Neural progenitor cell (in vitro differentiated cells): Measurements from ENCODE around the gene PAX7. TPM values are rescaled to one million over a fixed set of nuclear protein-coding genes. Genes with fewer than 3 reads are reported as not detected.

Experiments used
- DNase-seq: peaks from one replicate; pipeline ENCODE4 v3.0.0-alpha.2; 2016; ENCODE audit warnings: low spot score
- H2AFZ ChIP-seq: fragments of 200-600 bp; sonication (generic); replicated peaks from 2 replicates; pipeline ENCODE4 v1.6.1; 2016; ENCODE audit warnings: antibody characterized with exemption
- H3F3A ChIP-seq: fragments of 200-600 bp; sonication (generic); 2 replicates; pipeline ENCODE4 v1.6.1; 2016; ENCODE audit warnings: antibody characterized with exemption, low read depth
- H3K27ac ChIP-seq: fragments of 200-600 bp; sonication (generic); 2 replicates; pipeline ENCODE4 v1.5.1; 2016; ENCODE audit warnings: mild to moderate bottlenecking
- H3K27me3 ChIP-seq: fragments of 200-600 bp; sonication (generic); 2 replicates; pipeline ENCODE4 v1.6.1; 2016; ENCODE audit warnings: mild to moderate bottlenecking, moderate library complexity
- H3K36me3 ChIP-seq: fragments of 200-600 bp; sonication (generic); 2 replicates; pipeline ENCODE4 v1.5.1; 2016
- H3K4me1 ChIP-seq: fragments of 200-600 bp; sonication (generic); 2 replicates; pipeline ENCODE4 v1.6.1; 2016; ENCODE audit warnings: mixed run types
- H3K4me2 ChIP-seq: fragments of 200-600 bp; sonication (generic); 2 replicates; pipeline ENCODE4 v1.6.1; 2016
- H3K4me3 ChIP-seq: fragments of 200-600 bp; sonication (generic); 2 replicates; pipeline ENCODE4 v1.5.1; 2016
- H3K79me2 ChIP-seq: fragments of 200-600 bp; sonication (generic); 2 replicates; pipeline ENCODE4 v1.6.1; 2016; ENCODE audit warnings: low read depth
- H3K9ac ChIP-seq: fragments of 200-600 bp; sonication (generic); 2 replicates; pipeline ENCODE4 v1.6.1; 2016
- H3K9me3 ChIP-seq: fragments of 200-600 bp; sonication (generic); 2 replicates; pipeline ENCODE4 v1.5.1; 2016; ENCODE audit warnings: low read depth
- H4K20me1 ChIP-seq: fragments of 200-600 bp; sonication (generic); 2 replicates; pipeline ENCODE4 v1.6.1; 2016; ENCODE audit warnings: low read depth
- H3K27ac Mint-ChIP-seq: 3 replicates; pipeline ENCODE4 v1.8.0; 2021; ENCODE audit warnings: mixed read lengths
- H3K27me3 Mint-ChIP-seq: 2 replicates; pipeline ENCODE4 v1.8.0; 2022; ENCODE audit warnings: low read depth, mild to moderate bottlenecking, inconsistent platforms, moderate library complexity, mixed read lengths; ENCODE audit not compliant: insufficient read depth
- H3K36me3 Mint-ChIP-seq: 3 replicates; pipeline ENCODE4 v1.8.0; 2021; ENCODE audit warnings: mixed read lengths
- H3K4me1 Mint-ChIP-seq: 3 replicates; pipeline ENCODE4 v1.8.0; 2021; ENCODE audit warnings: mixed read lengths
- H3K4me3 Mint-ChIP-seq: 3 replicates; pipeline ENCODE4 v1.8.0; 2021; ENCODE audit warnings: mild to moderate bottlenecking, moderate library complexity, mixed read lengths
- H3K9me3 Mint-ChIP-seq: 3 replicates; pipeline ENCODE4 v1.8.0; 2020; ENCODE audit warnings: mixed read lengths
- EZH2 ChIP-seq: fragments of 200-600 bp; sonication (generic); IDR thresholded peaks from 2 replicates; pipeline ENCODE4 v1.6.1; 2017; ENCODE audit warnings: antibody characterized with exemption, mild to moderate bottlenecking, moderate library complexity
- EZH2phosphoT487 ChIP-seq: fragments of 200-600 bp; sonication (generic); IDR thresholded peaks from 2 replicates; pipeline ENCODE4 v1.6.1; 2017; ENCODE audit warnings: antibody characterized with exemption
- total RNA-seq: library from RNA; depleted of rRNA; stranded (reverse); fragments of >200 nt; gene quantifications from 2 replicates; pipeline ENCODE4 v1.2.3, GENCODE V29; 2015; ENCODE audit warnings: low replicate concordance
- TF ChIP-seq, protein P1 (sequence below): fragments of 200-600 bp; sonication (generic); IDR thresholded peaks from 2 replicates; pipeline ENCODE4 v1.5.1; 2017; ENCODE audit warnings: antibody characterized with exemption, mild to moderate bottlenecking

The PAX7 gene
- total RNA-seq, 1 donor from 2014 or later: 0.06 TPM

DNA sequence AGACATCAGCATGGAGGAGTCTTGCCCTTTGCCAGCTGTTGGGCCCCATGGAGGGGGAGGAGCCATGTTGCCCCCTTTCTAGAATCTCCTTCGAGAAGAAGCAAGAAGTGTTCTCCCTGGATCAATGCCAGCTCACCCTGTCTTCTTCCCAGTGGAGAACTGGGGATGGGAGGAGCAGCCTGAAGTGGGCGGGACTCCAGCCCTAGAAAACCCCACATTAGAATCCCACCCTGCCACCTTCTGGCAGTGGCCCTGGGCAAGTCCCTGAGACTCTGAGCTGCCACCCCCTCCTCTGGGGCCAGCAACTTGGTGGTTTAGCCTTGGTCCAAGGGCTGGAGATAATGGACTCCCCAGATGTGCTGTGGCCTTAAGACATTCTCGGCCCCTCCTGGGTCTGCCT, 51.7 kb downstream of the PAX7 start:
- no peak for DNase-seq
- no peaks in the 10 kb centered on the region for H3K9me3 Mint-ChIP-seq
- peaks cover 40% of the 10 kb centered on the region for H3K27me3 ChIP-seq
- no peak overlapping the region for H3K27ac Mint-ChIP-seq
- peaks cover 9% of the 10 kb centered on the region for H3K27me3 Mint-ChIP-seq
- H3K4me1 Mint-ChIP-seq: peaks cover 9% of the 10 kb centered on the region
- H3K9me3 ChIP-seq: no peaks in the 10 kb centered on the region
- H3K4me1 ChIP-seq: peaks cover under 1% of the 10 kb centered on the region
- no peak overlapping the region for H3K4me3 Mint-ChIP-seq
- no peak overlapping the region for H3K4me2 ChIP-seq
- H3K36me3 Mint-ChIP-seq: peaks cover 1% of the 10 kb centered on the region
- no peaks in the 10 kb centered on the region for H3K79me2 ChIP-seq
- TF ChIP-seq EZH2: no peak
- TF ChIP-seq, protein P1, sequence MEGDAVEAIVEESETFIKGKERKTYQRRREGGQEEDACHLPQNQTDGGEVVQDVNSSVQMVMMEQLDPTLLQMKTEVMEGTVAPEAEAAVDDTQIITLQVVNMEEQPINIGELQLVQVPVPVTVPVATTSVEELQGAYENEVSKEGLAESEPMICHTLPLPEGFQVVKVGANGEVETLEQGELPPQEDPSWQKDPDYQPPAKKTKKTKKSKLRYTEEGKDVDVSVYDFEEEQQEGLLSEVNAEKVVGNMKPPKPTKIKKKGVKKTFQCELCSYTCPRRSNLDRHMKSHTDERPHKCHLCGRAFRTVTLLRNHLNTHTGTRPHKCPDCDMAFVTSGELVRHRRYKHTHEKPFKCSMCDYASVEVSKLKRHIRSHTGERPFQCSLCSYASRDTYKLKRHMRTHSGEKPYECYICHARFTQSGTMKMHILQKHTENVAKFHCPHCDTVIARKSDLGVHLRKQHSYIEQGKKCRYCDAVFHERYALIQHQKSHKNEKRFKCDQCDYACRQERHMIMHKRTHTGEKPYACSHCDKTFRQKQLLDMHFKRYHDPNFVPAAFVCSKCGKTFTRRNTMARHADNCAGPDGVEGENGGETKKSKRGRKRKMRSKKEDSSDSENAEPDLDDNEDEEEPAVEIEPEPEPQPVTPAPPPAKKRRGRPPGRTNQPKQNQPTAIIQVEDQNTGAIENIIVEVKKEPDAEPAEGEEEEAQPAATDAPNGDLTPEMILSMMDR: peak; percentile 9
- TF ChIP-seq EZH2phosphoT487: no peak
- H3K27ac ChIP-seq: no peak overlapping the region
- H3K9ac ChIP-seq: no peak overlapping the region
- H3K36me3 ChIP-seq: no peaks in the 10 kb centered on the region
- no peak overlapping the region for H3K4me3 ChIP-seq
- no peaks in the 10 kb centered on the region for H4K20me1 ChIP-seq
- no peak overlapping the region for H2AFZ ChIP-seq
- H3F3A ChIP-seq: peaks cover 4% of the 10 kb centered on the region

DNA sequence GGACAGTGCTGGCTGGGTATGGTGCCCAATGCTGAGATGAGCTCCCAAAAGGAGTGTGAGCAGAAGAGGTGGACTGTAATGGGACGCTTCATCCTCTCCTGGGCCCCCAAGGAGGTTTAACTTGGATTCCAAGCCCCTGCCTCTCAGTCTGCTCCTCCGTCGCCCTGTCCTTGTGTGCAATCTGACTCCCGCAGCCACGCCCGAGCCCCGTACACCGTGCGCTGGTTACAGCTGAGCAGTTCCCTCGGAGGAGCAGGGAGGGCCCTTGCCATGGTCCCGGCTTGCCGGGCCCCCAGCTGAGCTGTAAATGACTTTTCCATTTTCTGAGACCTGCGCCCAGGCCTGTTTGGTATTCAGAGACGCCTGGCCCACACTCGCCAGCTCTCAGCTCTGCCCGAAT, 53.7 kb downstream of the PAX7 start:
- Mint-ChIP-seq H3K27ac (no peak overlapping the region), H3K27me3 (peaks cover 6% of the 10 kb centered on the region)
- no peak overlapping the region for H2AFZ ChIP-seq

DNA sequence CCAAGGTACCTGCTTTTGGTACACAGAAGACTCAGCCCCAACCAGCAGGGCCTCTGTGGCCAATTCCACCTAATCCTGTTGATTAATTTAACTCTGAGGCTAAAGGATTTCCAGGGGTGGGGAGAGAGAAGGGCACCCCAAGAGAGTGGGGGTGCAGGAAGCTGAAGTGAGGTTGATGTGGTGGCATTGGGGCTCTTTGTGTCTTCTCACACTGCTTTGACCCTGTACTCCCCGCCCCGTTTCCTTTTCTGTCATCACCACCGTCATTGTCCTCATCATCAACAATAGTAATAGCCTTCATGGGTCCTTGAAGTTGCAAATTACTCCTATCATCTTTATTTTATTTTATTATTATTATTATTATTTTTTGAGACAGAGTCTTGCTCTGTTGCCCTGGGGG, 55.9 kb downstream of the PAX7 start:
- Mint-ChIP-seq H3K27me3 (peaks cover 8% of the 10 kb centered on the region), H3K4me3 (no peak overlapping the region), H3K9me3 (no peaks in the 10 kb centered on the region), H3K36me3 (no peaks in the 10 kb centered on the region), H3K4me1 (peaks cover 4% of the 10 kb centered on the region), H3K27ac (no peak overlapping the region)
- H3K4me3 ChIP-seq: no peak overlapping the region
- H2AFZ ChIP-seq: no peak overlapping the region
- H3F3A ChIP-seq: peaks cover 4% of the 10 kb centered on the region
- H3K36me3 ChIP-seq: no peaks in the 10 kb centered on the region
- H3K4me2 ChIP-seq: no peak overlapping the region
- H3K27ac ChIP-seq: no peak overlapping the region
- no peaks in the 10 kb centered on the region for H3K79me2 ChIP-seq
- H3K9me3 ChIP-seq: no peaks in the 10 kb centered on the region
- no peak overlapping the region for H3K9ac ChIP-seq
- no peak for DNase-seq
- peaks cover 15% of the 10 kb centered on the region for H3K27me3 ChIP-seq
- H4K20me1 ChIP-seq: no peaks in the 10 kb centered on the region
- H3K4me1 ChIP-seq: no peaks in the 10 kb centered on the region
- TF ChIP-seq, protein P1: no peak
- TF ChIP-seq EZH2phosphoT487 (no peak), EZH2 (no peak)

More for the DNA sequence above, 53.7 kb downstream of the PAX7 start:
- H3K4me1 ChIP-seq: no peaks in the 10 kb centered on the region
- H3K4me3 Mint-ChIP-seq: no peak overlapping the region
- H3K9ac ChIP-seq: no peak overlapping the region
- H3K9me3 ChIP-seq: no peaks in the 10 kb centered on the region
- H3K27me3 ChIP-seq: peaks cover 20% of the 10 kb centered on the region
- H3K79me2 ChIP-seq: no peaks in the 10 kb centered on the region
- H3K9me3 Mint-ChIP-seq: no peaks in the 10 kb centered on the region
- peaks cover 10% of the 10 kb centered on the region for H3K4me1 Mint-ChIP-seq
- H3K36me3 Mint-ChIP-seq: no peaks in the 10 kb centered on the region
- H3K36me3 ChIP-seq: no peaks in the 10 kb centered on the region
- no peak overlapping the region for H3K4me3 ChIP-seq
- no peaks in the 10 kb centered on the region for H4K20me1 ChIP-seq
- peaks cover 4% of the 10 kb centered on the region for H3F3A ChIP-seq
- no peak for DNase-seq
- TF ChIP-seq EZH2phosphoT487 (no peak), EZH2 (no peak)
- TF ChIP-seq, protein P1: no peak
- H3K27ac ChIP-seq: no peak overlapping the region
- H3K4me2 ChIP-seq: no peak overlapping the region
